ENCODE data around the gene ZC3H4. TPM values are rescaled to one million over a fixed set of nuclear protein-coding genes. Genes with fewer than 3 reads are reported as not detected.

ZC3H4 gene
- polyA plus RNA-seq, 1 donor from 2014 or later = 3.5 TPM

DNA sequence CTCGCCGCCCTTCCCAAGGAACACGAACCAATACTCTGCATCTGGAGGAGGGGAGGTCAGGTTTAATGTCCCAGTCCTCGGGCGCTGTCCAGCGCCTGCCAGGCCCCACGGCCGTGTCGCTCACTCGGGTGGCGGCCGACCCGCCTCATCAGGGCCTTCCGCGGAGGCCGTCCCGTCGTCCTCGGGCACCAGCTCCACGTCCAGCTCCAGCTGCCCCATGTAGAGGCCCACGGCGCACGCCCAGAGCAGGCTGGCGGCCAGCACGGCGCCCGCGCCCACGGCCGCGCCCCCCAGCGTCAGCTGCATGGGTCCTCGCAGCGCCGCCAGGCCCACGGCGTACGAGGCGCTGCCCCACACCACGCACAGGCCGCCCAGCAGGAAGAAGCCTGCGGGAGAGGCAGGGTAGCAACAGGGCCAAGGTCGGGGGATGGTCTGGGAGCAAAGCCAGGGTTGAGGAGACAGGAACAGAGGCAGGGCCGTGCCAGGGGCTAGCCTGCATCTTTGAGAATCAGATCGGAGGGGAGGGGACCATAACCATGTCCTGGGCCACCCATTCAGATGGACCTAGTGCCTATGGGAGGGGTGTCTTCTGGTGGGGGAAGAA, 67.6 kb downstream of the ZC3H4 start:
- no peaks in the 10 kb centered on the region for H3K27me3 Mint-ChIP-seq
- no peak overlapping the region for H3K27ac Mint-ChIP-seq
- H3K9me3 Mint-ChIP-seq = no peaks in the 10 kb centered on the region
- peaks cover 0 to 10% (median 6%) of the 10 kb centered on the region in 3 donors for H3K4me1 Mint-ChIP-seq
- no peak overlapping the region for H3K4me3 Mint-ChIP-seq
- peaks cover 1% of the 10 kb centered on the region for H3K36me3 Mint-ChIP-seq

DNA sequence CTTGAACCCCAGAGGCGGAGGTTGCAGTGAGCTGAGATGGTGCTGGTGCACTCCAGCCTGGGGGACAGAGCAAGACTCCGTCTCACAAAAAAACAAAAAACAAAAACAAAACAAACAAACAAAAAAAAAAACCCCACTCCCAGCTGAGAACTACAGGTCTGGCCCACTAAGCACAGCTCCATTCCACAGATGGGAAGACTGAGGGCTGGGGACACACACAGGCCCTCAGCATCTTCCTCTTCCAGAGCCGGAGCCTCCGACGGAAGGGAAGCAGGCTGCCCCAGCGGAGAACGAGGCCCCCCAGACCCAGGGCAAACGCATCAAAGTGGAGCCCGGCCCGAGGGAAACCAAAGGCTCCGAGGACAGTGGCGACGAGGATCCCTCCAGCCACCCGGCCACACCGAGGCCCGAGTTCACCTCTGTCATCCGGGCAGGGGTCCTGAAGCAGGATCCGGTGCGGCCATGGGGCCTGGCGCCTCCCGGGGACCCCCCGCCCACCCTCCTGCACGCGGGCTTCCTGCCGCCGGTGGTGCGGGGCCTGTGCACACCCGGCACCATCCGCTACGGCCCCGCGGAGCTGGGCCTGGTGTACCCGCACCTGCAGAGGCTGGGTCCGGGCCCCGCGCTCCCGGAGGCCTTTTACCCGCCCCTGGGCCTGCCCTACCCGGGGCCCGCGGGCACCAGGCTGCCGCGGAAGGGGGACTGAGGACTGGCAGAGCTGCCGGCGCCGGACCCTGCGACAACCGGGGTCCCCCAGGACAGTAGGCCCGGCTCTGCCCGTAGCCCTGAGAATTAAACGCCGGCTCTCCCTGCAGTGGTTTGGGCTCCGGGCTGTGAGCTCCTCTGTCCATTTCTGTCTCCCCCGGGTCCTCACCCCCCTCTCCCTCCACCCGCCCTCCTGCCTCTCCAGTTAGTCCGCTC, 68.4 kb downstream of the ZC3H4 start:
- Mint-ChIP-seq H3K9me3 (no peaks in the 10 kb centered on the region), H3K27ac (no peak overlapping the region), H3K27me3 (no peaks in the 10 kb centered on the region), H3K36me3 (peaks cover 1% of the 10 kb centered on the region), H3K4me1 (peaks cover 0 to 10% (median 6%) of the 10 kb centered on the region in 3 donors), H3K4me3 (peak overlapping the region in 1 of 4 donors; percentile 68)

DNA sequence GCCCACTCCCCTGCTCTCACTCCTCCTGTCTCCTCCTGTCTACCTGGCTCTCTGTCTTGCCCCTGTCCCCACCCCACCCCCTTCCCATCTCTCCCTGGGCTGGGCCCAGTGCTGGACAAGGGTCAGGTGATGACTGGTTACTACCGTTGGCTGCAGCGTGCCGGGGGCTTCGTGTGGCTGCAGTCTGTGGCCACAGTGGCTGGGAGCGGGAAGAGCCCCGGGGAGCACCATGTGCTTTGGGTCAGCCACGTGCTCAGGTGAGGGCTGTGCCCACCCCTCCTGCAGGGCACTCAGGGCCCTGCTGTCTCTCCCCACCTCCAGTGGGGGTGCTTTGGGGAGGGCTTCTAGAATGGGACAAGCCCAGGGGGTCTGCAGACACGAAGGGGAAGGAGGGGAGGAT, 72.7 kb downstream of the ZC3H4 start:
- no peak overlapping the region for H3K27ac Mint-ChIP-seq
- no peaks in the 10 kb centered on the region for H3K9me3 Mint-ChIP-seq
- H3K4me3 Mint-ChIP-seq = no peak overlapping the region
- H3K36me3 Mint-ChIP-seq = no peaks in the 10 kb centered on the region
- H3K27me3 Mint-ChIP-seq = no peaks in the 10 kb centered on the region
- H3K4me1 Mint-ChIP-seq = peaks cover 3 to 5% (median 4%) of the 10 kb centered on the region in 3 donors

DNA sequence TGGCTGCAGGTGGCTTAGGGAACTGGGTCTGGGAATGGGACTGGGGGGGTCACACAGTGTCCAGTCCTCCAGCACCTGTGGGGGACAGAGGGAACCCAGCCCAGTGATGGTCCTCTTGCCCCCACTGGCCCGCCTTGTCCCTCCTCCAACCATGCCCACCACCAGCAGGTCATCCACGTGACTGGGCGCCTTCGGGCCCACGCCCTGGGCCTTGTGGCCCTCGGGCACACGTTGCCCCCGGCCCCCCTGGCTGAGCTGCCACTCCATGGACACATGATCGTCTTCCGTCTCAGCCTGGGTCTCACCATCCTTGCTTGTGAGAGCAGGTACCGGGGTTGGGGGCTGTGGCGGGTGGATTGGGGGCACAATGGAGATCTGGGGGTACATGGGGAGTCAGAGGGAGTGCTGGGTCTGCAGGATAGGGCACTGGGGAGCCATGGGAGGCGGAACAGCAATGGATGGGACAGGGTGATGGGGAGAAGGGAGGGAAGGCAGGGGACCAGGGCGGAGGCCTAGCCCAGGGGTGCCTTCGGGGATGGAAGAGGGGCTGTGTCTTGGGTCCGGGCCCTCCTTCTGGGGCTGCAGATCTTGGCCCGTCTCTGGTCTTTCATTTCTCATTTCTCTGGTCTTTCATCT, 74.2 kb downstream of the ZC3H4 start:
- no peak overlapping the region for H3K27ac Mint-ChIP-seq
- no peaks in the 10 kb centered on the region for H3K9me3 Mint-ChIP-seq
- no peaks in the 10 kb centered on the region for H3K36me3 Mint-ChIP-seq
- no peaks in the 10 kb centered on the region for H3K27me3 Mint-ChIP-seq
- H3K4me3 Mint-ChIP-seq = peak overlapping the region in 1 of 4 donors; percentile 55
- peaks cover 10 to 13% (median 11%) of the 10 kb centered on the region in 3 donors for H3K4me1 Mint-ChIP-seq

DNA sequence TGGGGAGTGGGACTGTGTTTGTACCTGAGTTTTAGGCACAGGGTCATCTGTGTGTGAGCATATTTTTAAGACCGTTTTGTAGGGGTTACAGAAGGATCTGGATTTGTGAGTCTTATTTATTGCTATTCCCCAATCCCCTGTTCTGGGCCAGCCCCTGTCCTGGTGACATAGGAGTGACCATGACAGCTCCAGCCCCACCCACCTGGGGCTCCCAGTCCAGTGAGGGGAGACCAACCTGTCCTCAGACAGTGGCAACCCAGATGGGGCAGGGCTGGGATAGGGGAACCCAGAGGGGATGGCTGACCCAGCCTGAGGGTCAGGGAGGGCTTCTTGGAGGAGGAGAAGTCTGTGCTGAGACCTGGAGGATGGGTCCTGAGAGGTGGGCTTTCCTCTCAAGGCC, 75.8 kb downstream of the ZC3H4 start:
- Mint-ChIP-seq H3K27me3 (no peaks in the 10 kb centered on the region), H3K9me3 (no peaks in the 10 kb centered on the region), H3K36me3 (no peaks in the 10 kb centered on the region), H3K4me1 (peaks cover 10 to 13% (median 12%) of the 10 kb centered on the region in 3 donors), H3K27ac (no peak overlapping the region), H3K4me3 (peak overlapping the region in 1 of 4 donors; percentile 29)

DNA sequence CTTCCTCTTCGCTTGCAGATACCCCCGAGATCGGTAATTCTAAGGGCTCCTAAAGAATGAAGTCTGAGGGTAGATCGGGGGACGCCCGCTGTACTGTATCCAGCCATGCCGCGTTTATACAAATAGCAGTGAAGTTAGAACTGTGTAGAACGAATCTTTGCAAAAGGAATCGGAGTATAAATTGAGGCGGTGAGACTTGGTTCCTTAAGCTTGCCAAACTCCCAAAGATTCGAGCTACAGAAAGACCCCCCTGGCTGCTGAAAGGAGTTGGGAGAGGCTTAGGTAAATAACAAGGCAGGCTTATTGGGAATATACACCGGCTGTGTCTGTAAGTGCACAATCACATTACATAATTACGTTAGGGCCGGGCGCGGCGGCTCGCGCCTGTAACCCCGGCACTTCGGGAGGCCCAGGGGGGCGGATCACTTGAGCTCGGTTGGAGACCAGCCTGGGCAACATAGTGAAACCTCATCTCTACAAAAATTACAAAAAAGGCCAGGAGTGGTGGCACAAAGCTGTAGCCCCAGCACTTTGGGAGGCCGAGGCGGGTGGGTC, 77.4 kb downstream of the ZC3H4 start:
- Mint-ChIP-seq H3K27ac (peak overlapping the region; percentile 73 to 94 (median 87)), H3K4me1 (peaks cover 10 to 16% (median 12%) of the 10 kb centered on the region in 3 donors), H3K27me3 (peaks cover 5% of the 10 kb centered on the region), H3K9me3 (no peaks in the 10 kb centered on the region), H3K36me3 (no peaks in the 10 kb centered on the region), H3K4me3 (peak overlapping the region; percentile 88 to 97 (median 96))

DNA sequence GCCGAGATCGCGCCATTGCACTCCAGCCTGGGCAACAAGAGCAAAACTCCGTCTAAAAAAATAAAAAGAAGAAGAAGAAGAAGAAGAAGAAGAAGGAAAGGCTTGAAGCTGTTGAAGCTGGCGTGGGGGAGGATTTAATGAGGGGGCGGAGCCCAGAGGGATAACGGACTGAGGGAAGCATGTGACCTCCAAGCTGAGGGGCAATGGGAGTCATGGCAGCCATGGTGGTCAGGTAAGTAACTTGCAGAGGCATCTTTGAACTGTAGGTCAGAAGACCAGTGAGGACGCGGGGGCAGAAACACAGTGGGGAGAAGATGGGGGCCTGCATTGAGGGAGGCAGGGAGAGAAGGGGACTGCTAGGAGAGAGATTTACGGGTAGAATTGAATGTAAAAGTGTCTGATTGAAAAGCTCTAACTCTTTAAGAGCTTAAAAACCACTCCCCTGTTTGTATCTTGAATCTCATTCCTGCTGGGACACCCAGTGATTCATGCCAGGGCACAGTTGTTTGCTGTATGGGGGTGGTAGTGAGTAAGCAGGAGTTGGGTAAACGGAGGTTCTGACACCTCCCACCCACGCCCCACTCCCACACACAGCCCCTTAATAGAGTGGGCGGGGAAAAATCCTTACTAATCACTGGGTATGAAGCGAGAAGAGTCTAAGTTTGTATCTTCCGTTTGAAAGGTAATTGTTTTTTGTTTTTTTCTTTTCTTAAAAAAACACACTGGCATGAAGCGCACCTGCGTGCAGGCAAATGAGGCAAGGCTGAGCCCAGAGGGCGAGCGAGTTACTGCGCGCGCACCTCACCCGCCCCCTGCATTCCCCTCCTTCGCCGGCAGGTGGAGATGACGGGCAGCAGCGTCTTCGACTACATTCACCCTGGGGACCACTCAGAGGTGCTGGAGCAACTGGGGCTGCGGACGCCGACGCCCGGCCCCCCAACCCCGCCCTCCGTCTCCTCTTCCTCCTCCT, 78.2 kb downstream of the ZC3H4 start:
- peaks cover 8% of the 10 kb centered on the region for H3K27me3 Mint-ChIP-seq
- peak overlapping the region; percentile 88 to 97 (median 96) for H3K4me3 Mint-ChIP-seq
- H3K27ac Mint-ChIP-seq = peak overlapping the region; percentile 73 to 94 (median 87)
- H3K9me3 Mint-ChIP-seq = no peaks in the 10 kb centered on the region
- H3K4me1 Mint-ChIP-seq = peaks cover 10 to 17% (median 14%) of the 10 kb centered on the region in 3 donors
- no peaks in the 10 kb centered on the region for H3K36me3 Mint-ChIP-seq

GRCh38 chr19:47032171-47032811, 81.3 kb downstream of the ZC3H4 start:
- H3K27ac Mint-ChIP-seq = no peak overlapping the region
- H3K27me3 Mint-ChIP-seq = peaks cover 21% of the 10 kb centered on the region
- H3K36me3 Mint-ChIP-seq = no peaks in the 10 kb centered on the region
- peaks cover 10 to 17% (median 14%) of the 10 kb centered on the region in 3 donors for H3K4me1 Mint-ChIP-seq
- no peaks in the 10 kb centered on the region for H3K9me3 Mint-ChIP-seq
- no peak overlapping the region for H3K4me3 Mint-ChIP-seq

DNA sequence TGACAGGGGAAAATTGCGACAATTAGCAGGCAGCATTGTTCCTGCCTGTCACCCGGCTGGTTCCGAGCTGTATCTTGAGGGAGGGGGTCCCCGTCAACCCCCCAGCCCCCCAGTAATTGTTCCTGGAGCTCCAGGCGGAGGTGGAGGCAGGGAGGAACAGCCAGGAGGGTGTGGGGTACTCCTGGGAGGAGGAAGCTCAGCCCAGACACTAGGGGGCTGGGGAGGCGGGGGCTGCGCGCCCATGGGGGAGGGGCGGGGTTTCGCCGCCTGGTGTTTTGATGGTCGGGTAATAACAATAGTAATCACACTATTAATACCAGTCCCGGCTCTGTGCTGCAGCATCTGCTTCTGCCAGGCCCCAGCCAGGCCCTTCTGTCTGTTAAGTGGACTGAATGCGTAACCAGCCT, 85.4 kb downstream of the ZC3H4 start:
- H3K36me3 Mint-ChIP-seq = peaks cover 2% of the 10 kb centered on the region
- H3K27ac Mint-ChIP-seq = no peak overlapping the region
- H3K9me3 Mint-ChIP-seq = peaks cover 0 to 3% (median 0%) of the 10 kb centered on the region in 3 donors
- H3K27me3 Mint-ChIP-seq = peaks cover 41% of the 10 kb centered on the region
- peaks cover under 1 to 4% (median 2%) of the 10 kb centered on the region in 3 donors for H3K4me1 Mint-ChIP-seq
- no peak overlapping the region for H3K4me3 Mint-ChIP-seq

DNA sequence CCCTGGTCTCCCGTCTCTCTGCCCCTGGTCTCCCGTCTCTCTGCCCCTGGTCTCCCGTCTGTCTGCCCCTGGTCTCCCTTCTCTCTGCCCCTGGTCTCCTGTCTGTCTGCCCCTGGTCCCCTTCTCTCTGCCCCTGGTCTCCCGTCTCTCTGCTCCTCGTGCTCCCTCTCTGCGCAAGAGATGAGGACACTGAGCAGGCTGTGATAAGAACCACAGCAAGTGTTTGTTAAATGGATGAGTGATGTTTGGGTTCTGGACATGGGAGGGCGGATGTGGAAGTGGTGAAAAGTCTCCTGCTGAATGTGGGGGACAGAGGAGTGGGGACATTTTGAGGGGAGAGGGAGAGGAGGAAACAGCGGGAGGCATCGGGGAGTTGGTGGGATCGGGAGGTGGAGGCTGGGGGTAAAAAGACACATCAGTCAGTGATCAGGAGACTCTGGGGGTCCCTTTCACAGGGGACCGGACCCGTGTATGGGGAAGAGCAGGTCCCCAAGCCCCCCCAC, 85.9 kb downstream of the ZC3H4 start:
- H3K4me3 Mint-ChIP-seq = no peak overlapping the region
- peaks cover 2% of the 10 kb centered on the region for H3K36me3 Mint-ChIP-seq
- no peak overlapping the region for H3K27ac Mint-ChIP-seq
- H3K27me3 Mint-ChIP-seq = peaks cover 46% of the 10 kb centered on the region
- peaks cover 3 to 5% (median 4%) of the 10 kb centered on the region in 3 donors for H3K4me1 Mint-ChIP-seq
- peaks cover 0 to 3% (median 0%) of the 10 kb centered on the region in 3 donors for H3K9me3 Mint-ChIP-seq

DNA sequence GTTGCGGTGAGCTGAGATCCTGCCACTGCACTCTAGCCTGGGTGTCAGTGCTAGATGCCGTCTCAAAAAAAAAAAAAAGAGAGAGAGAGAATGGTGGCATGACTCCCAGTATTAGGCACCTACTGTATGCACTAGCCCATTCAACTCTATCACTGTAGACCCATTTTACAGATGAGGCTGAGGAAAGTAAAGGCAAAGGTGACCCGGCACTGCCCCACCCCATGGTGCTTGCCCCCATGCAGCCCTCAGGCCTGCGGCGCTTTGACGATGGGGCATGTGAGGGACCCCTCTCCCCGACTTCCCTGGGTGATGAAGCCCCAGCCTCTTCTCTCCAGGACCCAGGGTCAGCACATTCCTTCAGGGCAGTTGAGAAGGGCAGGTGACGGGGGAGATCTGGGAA, 86.7 kb downstream of the ZC3H4 start:
- Mint-ChIP-seq H3K36me3 (peaks cover 2% of the 10 kb centered on the region), H3K27ac (no peak overlapping the region), H3K27me3 (peaks cover 49% of the 10 kb centered on the region), H3K4me3 (peak overlapping the region in 1 of 4 donors; percentile 8), H3K4me1 (peaks cover 1 to 5% (median 3%) of the 10 kb centered on the region in 3 donors), H3K9me3 (peaks cover 0 to 3% (median 0%) of the 10 kb centered on the region in 3 donors)

DNA sequence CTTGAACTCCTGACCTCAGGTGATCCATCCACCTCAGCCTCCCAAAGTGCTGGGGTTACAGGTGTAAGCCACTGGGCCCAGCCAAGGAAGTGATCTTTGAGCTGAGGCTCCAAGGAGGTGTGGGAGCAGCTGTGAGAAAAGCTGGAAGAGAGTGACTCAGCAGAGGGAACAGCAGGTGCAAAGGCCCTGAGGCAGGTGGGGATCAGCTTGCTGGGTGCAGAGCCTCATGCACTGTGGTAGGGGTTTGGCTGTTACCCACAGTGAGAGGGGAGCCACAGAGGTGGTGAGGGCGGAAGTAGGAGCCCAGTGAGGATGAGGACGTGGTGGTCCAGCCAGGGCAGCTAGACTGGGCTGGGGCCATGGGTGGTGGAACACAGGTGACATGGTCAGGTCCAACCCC, 87.4 kb downstream of the ZC3H4 start:
- Mint-ChIP-seq H3K9me3 (peaks cover 0 to 3% (median 0%) of the 10 kb centered on the region in 3 donors), H3K4me3 (peak overlapping the region in 1 of 4 donors; percentile 55), H3K27ac (peak overlapping the region in 1 of 3 donors; percentile 63), H3K27me3 (peaks cover 51% of the 10 kb centered on the region), H3K4me1 (peaks cover 1 to 5% (median 4%) of the 10 kb centered on the region in 3 donors), H3K36me3 (peaks cover 2% of the 10 kb centered on the region)

- Mint-ChIP-seq H3K4me1 (peaks cover 0 to 5% (median 4%) of the 10 kb centered on the region in 3 donors), H3K36me3 (peaks cover 2% of the 10 kb centered on the region), H3K4me3 (no peak overlapping the region), H3K27me3 (peaks cover 48% of the 10 kb centered on the region), H3K9me3 (peaks cover 0 to 3% (median 0%) of the 10 kb centered on the region in 3 donors), H3K27ac (no peak overlapping the region)
Measured at GRCh38 chr19:47024502-47024901, 89.1 kb downstream of the ZC3H4 start.
